ENCODE measurements around the gene AKT3.

Gene AKT3

GRCh38 chr1:243575070-243575469 is 275.0 kb downstream of the AKT3 start:
- no peaks in the 10 kb centered on the region for H3K9me2 ChIP-seq (replicated peaks; ENCODE audit: insufficient read depth, low read length)
- no peak overlapping the region for H3K9ac ChIP-seq (ENCODE audit: low read length)
- no peaks in the 10 kb centered on the region for H3K36me3 ChIP-seq (replicated peaks; ENCODE audit: insufficient read depth, low read length)
- no peak for DNase-seq
- no peaks in the 10 kb centered on the region for H3K4me1 ChIP-seq (ENCODE audit: low read length)
- H3K9me3 ChIP-seq (replicated peaks; ENCODE audit: insufficient read depth, low read length) = no peaks in the 10 kb centered on the region
- TF ChIP-seq CTCF (IDR thresholded peaks at IDR 0.05; ENCODE audit: low read length) (no peak), EZH2 (optimal IDR thresholded peaks at IDR 0.05; ENCODE audit: low read depth, low read length) (no peak), EZH2phosphoT487 (IDR thresholded peaks at IDR 0.05; ENCODE audit: low read length) (no peak)
- H3F3A ChIP-seq (ENCODE audit: insufficient read depth, low read length) = no peaks in the 10 kb centered on the region
- no peak overlapping the region for H3K27ac ChIP-seq (ENCODE audit: low read length)
- no peak overlapping the region for H2AFZ ChIP-seq (ENCODE audit: low read length)
- no peaks in the 10 kb centered on the region for H4K20me1 ChIP-seq (ENCODE audit: insufficient read depth, low read length)
- no peaks in the 10 kb centered on the region for H3K79me2 ChIP-seq (ENCODE audit: low read length)
- H3K4me3 ChIP-seq (ENCODE audit: low read length) = no peak overlapping the region
- no peak overlapping the region for H3K4me2 ChIP-seq (ENCODE audit: low read depth, low read length)
- H3K27me3 ChIP-seq (replicated peaks; ENCODE audit: insufficient read depth, low read length) = no peaks in the 10 kb centered on the region

- Histone ChIP-seq H3K9ac (ENCODE audit: low read length) (no peak overlapping the region), H3K27me3 (replicated peaks; ENCODE audit: insufficient read depth, low read length) (no peaks in the 10 kb centered on the region), H3F3A (ENCODE audit: insufficient read depth, low read length) (no peaks in the 10 kb centered on the region), H3K36me3 (replicated peaks; ENCODE audit: insufficient read depth, low read length) (no peaks in the 10 kb centered on the region), H3K9me3 (replicated peaks; ENCODE audit: insufficient read depth, low read length) (no peaks in the 10 kb centered on the region), H4K20me1 (ENCODE audit: insufficient read depth, low read length) (no peaks in the 10 kb centered on the region), H3K27ac (ENCODE audit: low read length) (no peak overlapping the region), H3K79me2 (ENCODE audit: low read length) (no peaks in the 10 kb centered on the region), H3K9me2 (replicated peaks; ENCODE audit: insufficient read depth, low read length) (no peaks in the 10 kb centered on the region), H2AFZ (ENCODE audit: low read length) (no peak overlapping the region), H3K4me2 (ENCODE audit: low read depth, low read length) (no peak overlapping the region), H3K4me3 (ENCODE audit: low read length) (no peak overlapping the region), H3K4me1 (ENCODE audit: low read length) (no peaks in the 10 kb centered on the region)
- no peak for DNase-seq
- TF ChIP-seq CTCF (IDR thresholded peaks at IDR 0.05; ENCODE audit: low read length) (no peak), EZH2 (optimal IDR thresholded peaks at IDR 0.05; ENCODE audit: low read depth, low read length) (no peak), EZH2phosphoT487 (IDR thresholded peaks at IDR 0.05; ENCODE audit: low read length) (no peak)
Observed at GRCh38 chr1:243572940-243573339, 277.1 kb downstream of the AKT3 start.

DNA sequence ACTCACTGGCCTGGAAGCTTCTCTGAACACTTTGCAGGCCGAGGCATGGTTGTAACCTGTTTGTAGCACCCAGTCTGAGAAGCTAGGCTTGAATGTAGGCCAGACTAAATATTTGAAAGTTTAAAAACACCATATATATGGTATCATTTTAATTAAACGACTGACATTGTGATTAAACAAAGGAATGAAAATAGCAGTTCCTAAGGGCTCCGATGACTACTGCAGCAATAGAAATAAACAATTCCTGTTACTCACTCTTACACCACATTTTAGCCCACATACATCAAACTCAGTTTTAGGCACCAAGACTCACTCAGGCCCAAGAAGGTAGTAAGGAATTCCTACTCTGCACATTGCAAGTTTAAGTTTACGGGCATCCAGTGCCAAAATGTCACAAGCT is 281.2 kb downstream of the AKT3 start:
- H3K4me3 ChIP-seq (ENCODE audit: low read length) = no peak overlapping the region
- H3K4me2 ChIP-seq (ENCODE audit: low read depth, low read length) = no peak overlapping the region
- H4K20me1 ChIP-seq (ENCODE audit: insufficient read depth, low read length) = no peaks in the 10 kb centered on the region
- H3K79me2 ChIP-seq (ENCODE audit: low read length) = no peaks in the 10 kb centered on the region
- no peaks in the 10 kb centered on the region for H3K27me3 ChIP-seq (replicated peaks; ENCODE audit: insufficient read depth, low read length)
- no peak overlapping the region for H2AFZ ChIP-seq (ENCODE audit: low read length)
- no peak for TF ChIP-seq CTCF (IDR thresholded peaks at IDR 0.05; ENCODE audit: low read length)
- no peak for TF ChIP-seq EZH2phosphoT487 (IDR thresholded peaks at IDR 0.05; ENCODE audit: low read length)
- no peak for TF ChIP-seq EZH2 (optimal IDR thresholded peaks at IDR 0.05; ENCODE audit: low read depth, low read length)
- no peaks in the 10 kb centered on the region for H3K9me2 ChIP-seq (replicated peaks; ENCODE audit: insufficient read depth, low read length)
- H3K9ac ChIP-seq (ENCODE audit: low read length) = no peak overlapping the region
- no peaks in the 10 kb centered on the region for H3K4me1 ChIP-seq (ENCODE audit: low read length)
- H3K27ac ChIP-seq (ENCODE audit: low read length) = no peak overlapping the region
- H3K9me3 ChIP-seq (replicated peaks; ENCODE audit: insufficient read depth, low read length) = no peaks in the 10 kb centered on the region
- no peaks in the 10 kb centered on the region for H3F3A ChIP-seq (ENCODE audit: insufficient read depth, low read length)
- H3K36me3 ChIP-seq (replicated peaks; ENCODE audit: insufficient read depth, low read length) = no peaks in the 10 kb centered on the region
- DNase-seq = no peak

Measured in MM.1S (cell line).